Measurements from ENCODE around the gene NACA.
A peak's percentile ranks its signal among the peaks of the same experiment; 100 is the strongest.
"Not testable (repeated sequence)": the region's sequence is repeated elsewhere in the genome, so short reads cannot be mapped to it uniquely, and the experiment has no call there.

The NACA gene

DNA sequence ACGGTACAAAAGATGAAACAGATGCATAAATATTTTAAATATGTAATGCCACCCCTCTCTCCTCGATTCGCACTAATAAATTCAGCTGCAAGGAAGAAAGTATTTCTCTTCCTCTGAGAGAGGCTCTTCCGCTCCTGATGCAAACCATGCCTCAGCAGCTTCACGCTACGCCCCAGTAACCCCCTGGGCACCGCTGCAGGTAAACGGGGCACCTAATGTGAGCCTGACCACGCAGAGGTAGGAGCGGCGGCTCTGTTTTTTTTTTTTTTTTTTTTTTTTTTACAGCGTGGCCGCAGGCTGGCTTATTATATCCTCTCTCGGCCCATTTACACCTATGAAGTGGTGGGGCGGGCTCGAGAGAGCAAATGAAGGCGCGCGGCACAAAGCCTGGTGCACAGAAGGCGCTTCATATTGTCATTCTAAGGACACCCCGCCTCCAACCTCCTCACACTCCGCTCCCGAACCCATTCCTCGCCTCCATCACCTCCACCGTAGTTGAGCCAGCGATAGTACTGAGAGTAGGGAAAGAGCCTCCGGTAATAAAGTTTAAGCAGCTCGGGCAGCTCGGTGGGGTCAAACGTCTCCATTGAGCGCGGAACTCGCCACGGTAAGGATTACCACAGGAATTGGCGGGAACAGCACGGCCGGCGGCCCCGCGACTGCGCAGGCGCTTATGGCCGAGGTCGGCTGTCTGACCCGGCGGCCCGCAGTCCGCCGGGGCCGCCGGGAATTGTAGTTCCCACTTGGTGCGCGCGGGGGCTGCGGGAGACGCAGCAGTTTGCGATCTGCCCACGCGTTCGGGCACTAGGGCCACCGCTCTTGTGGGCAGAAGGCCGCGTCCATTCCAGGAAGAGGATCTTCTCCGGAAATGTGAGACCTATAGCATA, 26.9 kb upstream of the NACA start, which contains the start of gene PRIM1:
Gene PRIM1, minus strand, starts transcription at position 612 of the 887 bp plus-strand sequence. Its CDS starts 25 bp downstream, at position 587.
- H3K4me3 ChIP-seq (ENCODE audit: low read length): peak within 1 kb of the TSS; percentile 96
- TF ChIP-seq, protein P1, sequence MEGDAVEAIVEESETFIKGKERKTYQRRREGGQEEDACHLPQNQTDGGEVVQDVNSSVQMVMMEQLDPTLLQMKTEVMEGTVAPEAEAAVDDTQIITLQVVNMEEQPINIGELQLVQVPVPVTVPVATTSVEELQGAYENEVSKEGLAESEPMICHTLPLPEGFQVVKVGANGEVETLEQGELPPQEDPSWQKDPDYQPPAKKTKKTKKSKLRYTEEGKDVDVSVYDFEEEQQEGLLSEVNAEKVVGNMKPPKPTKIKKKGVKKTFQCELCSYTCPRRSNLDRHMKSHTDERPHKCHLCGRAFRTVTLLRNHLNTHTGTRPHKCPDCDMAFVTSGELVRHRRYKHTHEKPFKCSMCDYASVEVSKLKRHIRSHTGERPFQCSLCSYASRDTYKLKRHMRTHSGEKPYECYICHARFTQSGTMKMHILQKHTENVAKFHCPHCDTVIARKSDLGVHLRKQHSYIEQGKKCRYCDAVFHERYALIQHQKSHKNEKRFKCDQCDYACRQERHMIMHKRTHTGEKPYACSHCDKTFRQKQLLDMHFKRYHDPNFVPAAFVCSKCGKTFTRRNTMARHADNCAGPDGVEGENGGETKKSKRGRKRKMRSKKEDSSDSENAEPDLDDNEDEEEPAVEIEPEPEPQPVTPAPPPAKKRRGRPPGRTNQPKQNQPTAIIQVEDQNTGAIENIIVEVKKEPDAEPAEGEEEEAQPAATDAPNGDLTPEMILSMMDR (conservative IDR thresholded peaks at IDR 0.05; ENCODE audit: low read length): peak; percentile 31; the same call in 1 of the 2 replicates
- DNase-seq (ENCODE audit: low read depth): peak; percentile 68

DNA sequence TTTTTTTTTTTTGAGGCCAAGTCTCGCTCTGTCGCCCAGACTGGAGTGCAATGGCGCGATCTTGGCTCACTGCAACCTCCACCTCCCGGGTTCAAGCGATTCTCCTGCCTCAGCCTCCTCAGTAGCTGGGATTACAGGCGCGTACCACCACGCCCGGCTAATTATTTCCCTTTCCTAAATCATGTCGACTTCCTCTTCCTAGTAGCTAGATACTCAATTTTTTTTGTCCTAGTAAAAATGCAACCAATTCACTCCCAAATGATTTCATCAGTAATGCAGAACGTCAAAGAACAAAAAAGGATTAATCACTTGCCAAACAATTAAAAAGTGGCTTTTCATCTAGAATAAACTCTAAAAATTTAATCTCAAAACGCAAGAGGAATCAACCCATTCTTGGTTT, 25.5 kb upstream of the NACA start:
- not testable (repeated sequence) for DNase-seq (ENCODE audit: low read depth); H3K4me3 ChIP-seq (ENCODE audit: low read length)

DNA sequence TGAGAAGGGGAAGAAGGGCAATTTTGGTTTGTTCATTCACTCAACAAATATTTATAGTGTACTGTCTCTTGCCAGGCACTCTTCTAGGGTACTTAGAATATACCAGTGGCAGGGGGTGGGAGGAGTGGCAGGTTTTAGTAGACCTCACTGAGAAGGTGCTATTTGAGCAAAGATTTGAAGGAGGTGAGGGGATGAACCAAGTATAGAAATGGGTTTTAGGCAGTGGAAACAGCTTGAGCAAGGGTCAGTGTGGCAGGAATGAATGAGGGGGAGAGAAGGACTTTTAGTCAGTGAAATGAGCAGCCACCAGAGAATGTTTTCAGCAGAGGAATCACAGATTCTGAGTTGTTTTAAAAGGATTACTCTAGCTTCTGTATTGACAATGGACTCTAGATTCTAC, 24.8 kb upstream of the NACA start:
- TF ChIP-seq, protein P1 (conservative IDR thresholded peaks at IDR 0.05; ENCODE audit: low read length): no peak
- H3K4me3 ChIP-seq (ENCODE audit: low read length): no peak overlapping the region
- no peak for DNase-seq (ENCODE audit: low read depth)

DNA sequence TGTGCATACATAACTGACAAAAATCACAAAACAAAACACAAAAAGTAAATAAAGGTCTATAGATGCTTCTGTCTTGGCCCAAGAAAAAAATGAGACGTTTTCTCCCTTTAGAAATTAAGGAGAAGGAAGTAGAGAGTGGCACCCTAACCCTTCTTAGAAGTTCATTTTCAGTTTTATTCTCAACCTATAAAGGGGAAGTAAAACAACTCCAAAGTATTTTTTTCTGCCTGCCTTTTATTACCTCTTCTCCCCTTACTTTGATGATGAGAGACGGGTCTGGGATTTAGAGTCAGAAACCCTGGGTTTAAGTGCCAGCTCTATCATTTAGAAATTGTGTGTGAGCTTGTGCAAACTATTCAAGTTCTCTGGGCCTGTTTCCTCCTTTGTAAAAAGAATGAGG, 24.3 kb upstream of the NACA start:
- no peak for DNase-seq (ENCODE audit: low read depth)
- H3K4me3 ChIP-seq (ENCODE audit: low read length): no peak overlapping the region
- TF ChIP-seq, protein P1 (conservative IDR thresholded peaks at IDR 0.05; ENCODE audit: low read length): no peak

GRCh38 chr12:56728139-56728861, 3.2 kb upstream of the NACA start:
- H3K4me3 ChIP-seq (ENCODE audit: low read length): no peak overlapping the region
- TF ChIP-seq, protein P1 (conservative IDR thresholded peaks at IDR 0.05; ENCODE audit: low read length): no peak
- DNase-seq (ENCODE audit: low read depth): no peak

GRCh38 chr12:56726196-56726675, 1.1 kb upstream of the NACA start:
- H3K4me3 ChIP-seq (ENCODE audit: low read length): peak overlapping the region; percentile 100
- not testable (repeated sequence) for DNase-seq (ENCODE audit: low read depth)

DNA sequence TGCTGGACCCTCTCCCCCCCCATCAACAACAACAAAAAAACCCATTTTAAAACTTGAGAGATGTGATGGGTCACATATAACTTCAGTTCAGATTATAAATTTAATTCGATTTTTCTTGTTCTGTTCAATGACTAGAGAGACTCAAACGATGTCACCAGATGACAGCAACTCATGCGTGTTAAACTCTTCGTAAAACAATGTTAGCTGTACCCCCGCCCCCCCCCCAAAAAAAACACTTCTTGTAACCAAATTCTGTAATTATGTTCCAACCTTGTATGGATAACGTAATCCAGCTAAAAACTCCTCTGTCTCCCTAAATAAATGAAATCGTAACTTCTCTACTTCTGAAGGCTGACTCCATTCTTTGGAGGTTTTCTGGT, 614 bp upstream of the NACA start:
- TF ChIP-seq, protein P1 (conservative IDR thresholded peaks at IDR 0.05; ENCODE audit: low read length): no peak
- peak overlapping the region; percentile 100 for H3K4me3 ChIP-seq (ENCODE audit: low read length)
- peak; percentile 31 for DNase-seq (ENCODE audit: low read depth)

DNA sequence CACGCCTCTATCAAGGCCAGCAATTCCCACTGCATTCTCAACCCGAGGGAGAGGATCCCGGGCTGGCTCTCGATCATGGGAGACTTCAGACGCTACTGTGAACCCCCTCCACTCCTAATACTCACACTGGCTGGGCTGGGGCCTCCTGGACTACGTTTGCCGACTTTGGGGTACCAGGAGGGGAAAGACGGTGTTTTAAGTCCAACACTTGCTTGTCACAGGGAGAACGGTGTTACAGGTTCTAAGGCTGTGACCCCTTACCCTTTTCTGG, 463 bp downstream of the NACA start:
- TF ChIP-seq, protein P1 (conservative IDR thresholded peaks at IDR 0.05; ENCODE audit: low read length): no peak
- peak; percentile 6 for DNase-seq (ENCODE audit: low read depth)
- H3K4me3 ChIP-seq (ENCODE audit: low read length): peak overlapping the region; percentile 100
